HL-60 (cell line): ENCODE results near the gene CHST11.
A peak's percentile ranks its signal among the peaks of the same experiment; 100 is the strongest.

ENCODE experiments used
- DNase-seq, 2 experiments: peaks; one replicate each; pipeline ENCODE4 v3.0.0-alpha.2; 2010 to 2020; ENCODE audit warnings: low read depth in 1 of 2, low spot score in 1 of 2
- H3K27ac ChIP-seq: fragments of 250-450 bp; sonication (Bioruptor Pico); replicated peaks from 2 replicates; pipeline ENCODE4 v1.5.1; 2020; ENCODE audit warnings: mild to moderate bottlenecking, moderate library complexity
- H3K27me3 ChIP-seq: fragments of 250-450 bp; sonication (Bioruptor Pico); 2 replicates; pipeline ENCODE4 v1.5.1; 2021; ENCODE audit warnings: mild to moderate bottlenecking, moderate library complexity; ENCODE audit not compliant: insufficient read depth, poor library complexity, severe bottlenecking
- H3K4me3 ChIP-seq: replicated peaks from 2 replicates; pipeline ENCODE4 v1.5.1; 2011; ENCODE audit warnings: mild to moderate bottlenecking, control low read depth, low read length; ENCODE audit not compliant: insufficient read depth
- GABPA ChIP-seq: IDR thresholded peaks from 2 replicates; pipeline ENCODE4 v1.6.1; 2012; ENCODE audit warnings: low read depth
- POLR2AphosphoS5 ChIP-seq: IDR thresholded peaks from 2 replicates; pipeline ENCODE4 v1.6.1; 2012; ENCODE audit warnings: low read depth
- SPI1 ChIP-seq: IDR thresholded peaks from 2 replicates; pipeline ENCODE4 v1.6.1; 2012; ENCODE audit warnings: low read depth, mild to moderate bottlenecking, borderline replicate concordance
- TF ChIP-seq, protein P1 (sequence below): IDR thresholded peaks from 2 replicates; pipeline ENCODE4 v1.6.1; 2012; ENCODE audit warnings: low read depth; ENCODE audit not compliant: insufficient replicate concordance
- TF ChIP-seq, protein P2 (sequence below): IDR thresholded peaks from one replicate; pipeline ENCODE4 v1.5.1; 2011; ENCODE audit warnings: low read length, control low read depth, inconsistent platforms; ENCODE audit not compliant: insufficient read depth

The CHST11 gene

DNA sequence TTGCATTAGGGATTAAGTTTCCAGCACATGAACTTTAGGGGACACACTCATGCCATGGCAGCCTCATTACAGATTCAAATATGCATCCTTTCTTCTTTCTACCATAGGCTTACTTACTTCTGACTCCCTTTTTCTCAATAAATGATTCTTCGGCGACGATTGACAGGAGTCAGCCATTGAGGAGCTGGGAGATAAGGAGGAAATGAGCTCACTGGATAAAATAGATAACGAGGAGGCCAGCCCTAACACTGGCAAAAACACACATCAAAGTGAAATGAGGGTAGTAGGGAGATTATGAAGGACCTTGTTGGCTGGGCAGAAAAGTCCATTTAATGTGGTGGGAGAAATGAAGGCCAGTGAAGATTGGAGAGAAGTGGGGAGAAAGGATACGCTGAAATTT is 329.1 kb downstream of the CHST11 start:
- TF ChIP-seq, protein P1, sequence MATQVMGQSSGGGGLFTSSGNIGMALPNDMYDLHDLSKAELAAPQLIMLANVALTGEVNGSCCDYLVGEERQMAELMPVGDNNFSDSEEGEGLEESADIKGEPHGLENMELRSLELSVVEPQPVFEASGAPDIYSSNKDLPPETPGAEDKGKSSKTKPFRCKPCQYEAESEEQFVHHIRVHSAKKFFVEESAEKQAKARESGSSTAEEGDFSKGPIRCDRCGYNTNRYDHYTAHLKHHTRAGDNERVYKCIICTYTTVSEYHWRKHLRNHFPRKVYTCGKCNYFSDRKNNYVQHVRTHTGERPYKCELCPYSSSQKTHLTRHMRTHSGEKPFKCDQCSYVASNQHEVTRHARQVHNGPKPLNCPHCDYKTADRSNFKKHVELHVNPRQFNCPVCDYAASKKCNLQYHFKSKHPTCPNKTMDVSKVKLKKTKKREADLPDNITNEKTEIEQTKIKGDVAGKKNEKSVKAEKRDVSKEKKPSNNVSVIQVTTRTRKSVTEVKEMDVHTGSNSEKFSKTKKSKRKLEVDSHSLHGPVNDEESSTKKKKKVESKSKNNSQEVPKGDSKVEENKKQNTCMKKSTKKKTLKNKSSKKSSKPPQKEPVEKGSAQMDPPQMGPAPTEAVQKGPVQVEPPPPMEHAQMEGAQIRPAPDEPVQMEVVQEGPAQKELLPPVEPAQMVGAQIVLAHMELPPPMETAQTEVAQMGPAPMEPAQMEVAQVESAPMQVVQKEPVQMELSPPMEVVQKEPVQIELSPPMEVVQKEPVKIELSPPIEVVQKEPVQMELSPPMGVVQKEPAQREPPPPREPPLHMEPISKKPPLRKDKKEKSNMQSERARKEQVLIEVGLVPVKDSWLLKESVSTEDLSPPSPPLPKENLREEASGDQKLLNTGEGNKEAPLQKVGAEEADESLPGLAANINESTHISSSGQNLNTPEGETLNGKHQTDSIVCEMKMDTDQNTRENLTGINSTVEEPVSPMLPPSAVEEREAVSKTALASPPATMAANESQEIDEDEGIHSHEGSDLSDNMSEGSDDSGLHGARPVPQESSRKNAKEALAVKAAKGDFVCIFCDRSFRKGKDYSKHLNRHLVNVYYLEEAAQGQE, result no peak
- TF ChIP-seq SPI1 (no peak), GABPA (no peak)
- Histone ChIP-seq H3K27me3 (no peaks in the 10 kb centered on the region), H3K4me3 (no peak overlapping the region), H3K27ac (no peak overlapping the region)
- no peak for DNase-seq

DNA sequence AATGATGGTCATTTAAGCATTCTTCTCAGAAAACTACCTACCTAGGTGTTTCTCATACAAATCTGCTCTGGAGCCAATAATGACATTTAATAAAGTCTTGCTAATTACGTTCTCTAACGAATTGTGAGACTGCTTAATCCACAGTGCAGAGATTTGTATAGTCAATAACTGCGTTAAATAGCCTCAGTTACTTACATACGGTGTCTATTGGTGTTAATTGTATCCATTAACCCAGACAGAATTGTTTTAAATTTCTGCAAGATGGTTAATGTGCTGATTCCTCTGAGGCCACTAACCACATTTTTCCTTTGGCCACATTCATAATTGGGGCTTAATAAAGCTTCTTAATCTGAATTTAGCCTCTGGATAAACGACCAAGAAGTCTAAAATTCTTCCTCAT is 329.6 kb downstream of the CHST11 start:
- Histone ChIP-seq H3K4me3 (no peak overlapping the region), H3K27me3 (no peaks in the 10 kb centered on the region), H3K27ac (no peak overlapping the region)
- DNase-seq, result no peak
- TF ChIP-seq, protein P2, sequence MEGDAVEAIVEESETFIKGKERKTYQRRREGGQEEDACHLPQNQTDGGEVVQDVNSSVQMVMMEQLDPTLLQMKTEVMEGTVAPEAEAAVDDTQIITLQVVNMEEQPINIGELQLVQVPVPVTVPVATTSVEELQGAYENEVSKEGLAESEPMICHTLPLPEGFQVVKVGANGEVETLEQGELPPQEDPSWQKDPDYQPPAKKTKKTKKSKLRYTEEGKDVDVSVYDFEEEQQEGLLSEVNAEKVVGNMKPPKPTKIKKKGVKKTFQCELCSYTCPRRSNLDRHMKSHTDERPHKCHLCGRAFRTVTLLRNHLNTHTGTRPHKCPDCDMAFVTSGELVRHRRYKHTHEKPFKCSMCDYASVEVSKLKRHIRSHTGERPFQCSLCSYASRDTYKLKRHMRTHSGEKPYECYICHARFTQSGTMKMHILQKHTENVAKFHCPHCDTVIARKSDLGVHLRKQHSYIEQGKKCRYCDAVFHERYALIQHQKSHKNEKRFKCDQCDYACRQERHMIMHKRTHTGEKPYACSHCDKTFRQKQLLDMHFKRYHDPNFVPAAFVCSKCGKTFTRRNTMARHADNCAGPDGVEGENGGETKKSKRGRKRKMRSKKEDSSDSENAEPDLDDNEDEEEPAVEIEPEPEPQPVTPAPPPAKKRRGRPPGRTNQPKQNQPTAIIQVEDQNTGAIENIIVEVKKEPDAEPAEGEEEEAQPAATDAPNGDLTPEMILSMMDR, result no peak
- no peak for TF ChIP-seq SPI1
- TF ChIP-seq POLR2AphosphoS5, result no peak
- TF ChIP-seq, protein P1, result no peak
- TF ChIP-seq GABPA, result no peak

DNA sequence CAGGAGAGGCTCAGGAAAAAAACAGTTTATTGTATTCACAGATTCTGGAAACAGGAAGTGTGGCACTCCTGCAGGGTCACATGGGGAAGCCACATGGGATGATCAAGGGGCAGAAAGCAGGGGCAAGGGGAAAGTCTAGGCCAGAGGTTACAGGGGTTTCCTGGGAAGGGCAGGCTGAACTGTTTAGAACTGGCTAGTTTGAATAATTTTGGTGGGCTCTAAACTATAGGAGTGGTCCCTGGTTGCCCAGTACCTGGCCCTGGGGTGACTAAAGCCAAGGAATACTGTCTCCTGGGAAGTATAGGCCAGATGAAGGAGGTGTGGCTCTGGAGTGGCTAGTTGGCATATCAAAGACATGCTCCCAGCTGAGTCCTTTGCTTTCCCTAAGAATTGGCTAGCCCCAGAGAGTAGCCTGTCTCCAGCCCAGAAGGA is 332.1 kb downstream of the CHST11 start:
- peak in 1 of 2 experiments; percentile 26 for DNase-seq
- no peak for TF ChIP-seq POLR2AphosphoS5
- TF ChIP-seq, protein P2, result no peak
- TF ChIP-seq, protein P1, result no peak
- TF ChIP-seq SPI1, result peak; percentile 92
- TF ChIP-seq GABPA, result no peak
- Histone ChIP-seq H3K27ac (no peak overlapping the region), H3K27me3 (no peaks in the 10 kb centered on the region), H3K4me3 (no peak overlapping the region)
